ENCODE measurements around the gene ABO. TPM values are rescaled to one million over a fixed set of nuclear protein-coding genes. Genes with fewer than 3 reads are reported as not detected.
"Not testable (repeated sequence)": the region's sequence is repeated elsewhere in the genome, so short reads cannot be mapped to it uniquely, and the experiment has no call there.

Gene ABO
- total RNA-seq, 4 donors from 2014 or later, result 1.8 to 7.3 (median 4.0) TPM

- no peak for ATAC-seq (ENCODE audit: low FRiP score)
- no peak for TF ChIP-seq CTCF (IDR thresholded peaks at IDR 0.05)
- no peak for DNase-seq (ENCODE audit: low spot score)
These were observed 10.3 kb upstream of the ABO start for GRCh38 chr9:133285252-133285775.

- ATAC-seq (ENCODE audit: low FRiP score) (no peak), DNase-seq (ENCODE audit: low spot score) (no peak)
- TF ChIP-seq CTCF (IDR thresholded peaks at IDR 0.05), result no peak
These were observed 9.4 kb upstream of the ABO start for GRCh38 chr9:133284362-133284761.

GRCh38 chr9:133283255-133284032 lies 8.4 kb upstream of the ABO start:
- ATAC-seq (ENCODE audit: low FRiP score); DNase-seq (ENCODE audit: low spot score): not testable (repeated sequence)

- no peak for ATAC-seq (ENCODE audit: low FRiP score)
These were observed 7.7 kb upstream of the ABO start for GRCh38 chr9:133282464-133283238.

GRCh38 chr9:133280392-133280791 lies 5.4 kb upstream of the ABO start:
- TF ChIP-seq CTCF (IDR thresholded peaks at IDR 0.05), result no peak
- DNase-seq (ENCODE audit: low spot score) (no peak), ATAC-seq (ENCODE audit: low FRiP score) (no peak)

More at GRCh38 chr9:133282464-133283238, 7.7 kb upstream of the ABO start:
- TF ChIP-seq CTCF (IDR thresholded peaks at IDR 0.05), result no peak
- DNase-seq (ENCODE audit: low spot score), result no peak

- ATAC-seq (ENCODE audit: low FRiP score) (no peak), DNase-seq (ENCODE audit: low spot score) (no peak)
- no peak for TF ChIP-seq CTCF (IDR thresholded peaks at IDR 0.05)
These were observed 3.4 kb upstream of the ABO start for GRCh38 chr9:133278161-133279114.

Measured in omental fat pad (tissue), 4 donors.